ENCODE results near the gene TMEM134.

TMEM134 gene

GRCh38 chr11:67458266-67458665, 10.8 kb downstream of the TMEM134 start:
- no peak for DNase-seq (ENCODE audit: low read depth in 2 of 2)

DNA sequence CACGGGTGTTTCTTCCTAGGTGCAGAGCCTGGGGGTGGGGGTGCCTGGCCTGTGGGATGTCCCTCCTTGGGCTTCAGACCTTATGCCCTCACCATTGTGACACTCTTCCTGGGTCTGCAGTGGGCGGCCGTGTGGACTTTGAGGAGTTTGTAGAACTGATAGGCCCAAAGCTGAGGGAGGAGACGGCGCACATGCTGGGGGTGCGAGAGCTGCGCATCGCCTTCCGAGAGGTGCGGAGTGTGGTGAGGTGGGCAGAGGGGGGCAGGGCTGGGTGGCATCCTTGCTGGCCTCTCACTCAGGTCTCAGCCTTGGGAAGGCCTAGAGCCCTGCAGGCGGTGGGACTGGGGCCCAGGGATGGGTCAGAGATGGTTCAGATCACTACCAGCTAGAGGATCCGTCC, 11.6 kb downstream of the TMEM134 start:
- DNase-seq (ENCODE audit: low read depth in 2 of 2), result no peak

DNA sequence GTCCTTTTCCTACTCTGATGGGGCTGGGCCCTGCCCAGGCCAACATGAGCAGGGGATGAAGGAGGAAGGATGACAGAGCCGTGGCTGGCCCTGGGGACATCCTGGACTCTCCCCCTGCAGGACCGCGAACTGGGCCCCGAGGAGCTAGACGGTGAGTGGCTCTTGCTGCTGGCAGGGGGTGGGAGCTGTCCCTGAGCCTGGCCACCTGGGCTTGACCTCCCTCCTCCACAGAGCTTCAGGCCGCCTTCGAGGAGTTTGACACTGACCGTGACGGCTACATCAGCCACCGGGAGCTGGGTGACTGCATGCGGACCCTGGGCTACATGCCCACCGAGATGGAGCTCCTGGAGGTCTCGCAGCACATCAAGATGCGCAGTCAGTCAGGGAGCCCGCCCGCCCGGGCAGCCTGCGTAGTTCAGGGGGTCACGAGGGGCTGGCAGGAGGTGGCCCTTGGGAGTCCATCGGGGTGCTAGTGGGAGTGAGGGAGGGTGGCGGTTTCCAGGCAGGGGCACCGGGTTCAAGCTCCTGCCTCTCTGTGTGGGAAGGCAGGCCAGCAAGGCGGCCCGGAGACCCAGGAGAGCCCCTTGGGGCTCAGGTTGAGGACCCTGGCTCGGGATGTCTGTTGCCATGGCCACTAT, 12.9 kb downstream of the TMEM134 start:
- no peak for DNase-seq (ENCODE audit: low read depth in 2 of 2)

- no peak for DNase-seq (ENCODE audit: low read depth in 2 of 2)
Observed at GRCh38 chr11:67455054-67455453, 14.0 kb downstream of the TMEM134 start, which contains the start of gene CABP4. TSS of gene CABP4 (plus strand) at chr11:67455354. CDS start at chr11:67455424, 70 bp downstream.

GRCh38 chr11:67453816-67454732, 15.0 kb downstream of the TMEM134 start:
- no peak for DNase-seq (ENCODE audit: low read depth in 2 of 2)

DNA sequence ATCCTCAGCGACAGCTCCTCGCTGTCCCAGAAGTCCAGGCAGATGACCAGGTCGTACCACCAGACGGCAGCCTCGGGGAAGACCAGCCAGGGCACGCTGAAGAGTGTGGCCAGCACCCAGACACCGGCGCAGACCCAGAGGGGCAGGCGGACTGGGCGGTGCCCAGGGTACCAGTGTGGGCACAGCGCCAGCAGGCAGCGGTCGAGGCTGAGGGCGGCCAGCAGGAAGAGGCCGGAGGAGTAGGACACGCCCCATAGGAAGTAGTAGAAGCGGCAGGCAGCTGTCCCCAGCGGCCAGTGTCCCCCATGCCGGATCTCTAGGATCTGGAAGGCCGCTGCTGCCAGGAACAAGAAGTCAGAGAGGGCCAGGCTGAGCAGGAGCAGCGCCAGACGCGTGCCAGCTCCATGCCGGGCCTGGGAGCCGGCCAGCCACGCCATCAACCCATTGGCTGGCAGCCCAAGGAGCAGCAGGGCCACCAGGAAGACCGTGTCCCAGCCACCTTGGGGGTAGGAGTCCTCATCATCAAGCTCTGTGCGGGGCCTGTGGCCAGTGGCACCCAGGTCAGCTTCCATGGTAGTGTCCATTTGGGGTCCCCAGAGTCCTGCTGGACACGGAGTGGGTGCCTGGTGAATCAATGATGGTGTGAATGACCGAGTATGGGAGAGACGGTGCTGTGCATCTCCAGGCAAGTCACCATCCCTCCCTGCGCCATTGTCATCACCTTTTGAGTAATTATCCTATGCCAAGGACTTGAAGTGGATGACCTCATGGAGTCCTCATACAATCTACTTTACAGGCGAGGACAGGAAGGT, 16.7 kb downstream of the TMEM134 start, which contains the start of gene GPR152:
Gene GPR152 (minus strand): TSS at position 589 of the 812 bp plus-strand sequence. CDS start 5 bp downstream, at position 584.
- DNase-seq (ENCODE audit: low read depth in 2 of 2), result no peak

- DNase-seq (ENCODE audit: low read depth in 2 of 2), result no peak
Observed at GRCh38 chr11:67451658-67451976, 17.4 kb downstream of the TMEM134 start.

DNA sequence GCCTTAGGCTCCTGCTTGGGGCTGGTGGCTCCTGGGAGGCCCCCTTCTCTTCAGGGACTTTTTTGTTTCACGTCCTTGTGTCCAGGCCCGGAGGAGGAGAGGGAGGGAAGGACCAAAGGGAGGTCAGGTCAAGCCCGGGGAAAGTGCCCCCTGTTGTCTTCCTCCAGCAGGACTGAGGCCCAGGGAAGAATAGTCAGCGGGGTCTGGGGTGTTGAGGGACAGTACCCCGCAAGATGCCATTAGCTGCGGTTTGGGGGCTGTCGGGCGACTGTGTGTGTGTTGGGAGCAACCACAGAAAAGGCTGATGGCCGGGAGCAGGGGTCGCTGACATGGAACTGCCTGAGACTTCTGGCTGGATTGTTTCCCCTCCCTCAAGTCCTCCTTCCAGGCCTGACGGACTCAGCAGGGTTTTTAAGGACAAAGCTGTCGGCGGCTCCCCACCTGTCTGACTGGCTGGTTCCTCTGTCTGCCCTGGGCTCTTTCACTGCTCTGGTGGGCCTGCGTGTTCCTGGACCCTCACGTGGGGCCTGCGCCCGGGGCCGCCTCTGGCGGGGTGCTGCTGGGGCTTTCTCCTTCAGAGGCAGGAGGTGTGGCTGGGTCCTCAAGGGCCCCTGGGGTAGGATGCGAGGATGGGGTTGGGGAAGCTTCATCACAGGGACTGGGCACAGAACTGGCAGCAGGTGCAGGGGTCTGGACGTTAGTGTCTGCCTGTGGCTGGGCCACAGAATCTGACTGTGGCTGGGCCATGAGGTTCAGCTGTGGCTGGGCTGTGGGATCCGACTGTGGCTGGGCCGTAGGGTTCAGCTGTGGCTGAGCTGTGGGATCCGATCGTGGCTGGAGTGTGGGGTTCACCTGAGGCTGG, 18.0 kb downstream of the TMEM134 start:
- DNase-seq (ENCODE audit: low read depth in 2 of 2), result no peak

DNA sequence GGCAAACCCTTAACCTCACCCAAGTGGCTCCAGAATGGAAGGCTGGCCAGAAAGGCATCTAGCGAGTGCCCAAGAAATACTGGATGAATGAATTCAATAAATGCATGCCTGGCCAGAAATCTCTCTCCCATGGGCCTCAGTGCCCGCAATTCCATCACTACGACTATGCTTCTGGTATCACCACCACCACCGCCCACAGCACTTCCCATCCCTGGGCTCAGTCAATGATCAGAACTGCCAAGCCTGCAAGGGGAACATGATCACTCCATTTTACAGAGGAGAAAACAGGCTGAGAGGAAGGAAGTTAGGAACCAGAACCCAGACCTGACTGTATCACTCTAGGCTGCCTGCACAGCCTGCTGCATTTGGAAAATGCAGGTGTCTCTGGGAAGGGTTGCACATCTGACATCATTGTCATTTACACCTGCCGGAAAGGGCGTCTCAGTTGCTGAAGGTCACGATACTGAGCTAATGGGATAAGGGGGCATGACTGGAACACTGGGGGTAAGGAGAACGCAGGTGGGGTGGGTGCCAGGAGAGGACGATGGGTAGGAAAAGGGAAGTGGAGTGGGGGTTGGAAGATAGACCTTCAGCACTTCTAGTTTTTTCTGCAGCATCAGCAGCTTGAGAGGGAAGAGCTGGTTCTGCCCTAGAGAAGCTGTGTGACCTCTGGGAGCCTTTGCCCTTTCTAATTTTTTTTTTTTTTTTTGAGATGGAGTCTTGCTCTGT, 19.8 kb downstream of the TMEM134 start:
- DNase-seq (ENCODE audit: low read depth in 2 of 2), result no peak

- DNase-seq (ENCODE audit: low read depth in 2 of 2), result no peak
Observed at GRCh38 chr11:67448220-67448609, 20.8 kb downstream of the TMEM134 start.

GRCh38 chr11:67445515-67445914, 23.5 kb downstream of the TMEM134 start:
- no peak for DNase-seq (ENCODE audit: low read depth in 2 of 2)

- DNase-seq (ENCODE audit: low read depth in 2 of 2), result no peak
Observed at GRCh38 chr11:67442504-67443404, 26.3 kb downstream of the TMEM134 start.

DNA sequence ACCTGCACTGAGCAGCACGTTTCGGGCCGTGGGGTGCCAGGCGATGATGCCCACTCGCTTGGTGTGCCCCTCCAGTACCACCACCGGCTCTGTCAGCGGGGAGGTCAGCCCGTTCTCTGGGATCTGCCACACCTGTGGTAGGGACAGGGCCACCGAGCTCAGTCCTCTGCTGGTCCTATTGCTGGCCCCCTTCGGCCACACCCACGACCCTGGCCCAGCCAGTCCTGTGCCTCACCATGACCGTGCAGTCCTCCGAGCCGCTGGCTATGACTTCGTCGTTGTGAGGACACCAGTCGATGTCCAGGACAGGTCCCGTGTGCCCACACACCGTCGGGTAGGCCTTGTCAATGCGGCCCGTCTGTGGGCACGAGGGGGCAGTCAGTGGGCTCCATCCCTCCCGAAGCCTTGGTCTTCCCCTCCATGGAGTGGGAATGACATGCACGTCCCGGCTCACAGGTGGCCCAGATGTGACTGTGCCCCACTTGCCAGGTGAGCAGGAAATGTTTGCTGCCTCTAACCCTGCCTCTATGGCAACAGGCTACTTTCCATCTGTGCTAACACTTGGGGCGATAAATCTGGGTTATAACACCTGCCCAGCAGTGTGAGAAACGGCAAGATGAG, 27.2 kb downstream of the TMEM134 start:
- no peak for DNase-seq (ENCODE audit: low read depth in 2 of 2)

GRCh38 chr11:67441098-67441563, 27.9 kb downstream of the TMEM134 start:
- no peak for DNase-seq (ENCODE audit: low read depth in 2 of 2)

DNA sequence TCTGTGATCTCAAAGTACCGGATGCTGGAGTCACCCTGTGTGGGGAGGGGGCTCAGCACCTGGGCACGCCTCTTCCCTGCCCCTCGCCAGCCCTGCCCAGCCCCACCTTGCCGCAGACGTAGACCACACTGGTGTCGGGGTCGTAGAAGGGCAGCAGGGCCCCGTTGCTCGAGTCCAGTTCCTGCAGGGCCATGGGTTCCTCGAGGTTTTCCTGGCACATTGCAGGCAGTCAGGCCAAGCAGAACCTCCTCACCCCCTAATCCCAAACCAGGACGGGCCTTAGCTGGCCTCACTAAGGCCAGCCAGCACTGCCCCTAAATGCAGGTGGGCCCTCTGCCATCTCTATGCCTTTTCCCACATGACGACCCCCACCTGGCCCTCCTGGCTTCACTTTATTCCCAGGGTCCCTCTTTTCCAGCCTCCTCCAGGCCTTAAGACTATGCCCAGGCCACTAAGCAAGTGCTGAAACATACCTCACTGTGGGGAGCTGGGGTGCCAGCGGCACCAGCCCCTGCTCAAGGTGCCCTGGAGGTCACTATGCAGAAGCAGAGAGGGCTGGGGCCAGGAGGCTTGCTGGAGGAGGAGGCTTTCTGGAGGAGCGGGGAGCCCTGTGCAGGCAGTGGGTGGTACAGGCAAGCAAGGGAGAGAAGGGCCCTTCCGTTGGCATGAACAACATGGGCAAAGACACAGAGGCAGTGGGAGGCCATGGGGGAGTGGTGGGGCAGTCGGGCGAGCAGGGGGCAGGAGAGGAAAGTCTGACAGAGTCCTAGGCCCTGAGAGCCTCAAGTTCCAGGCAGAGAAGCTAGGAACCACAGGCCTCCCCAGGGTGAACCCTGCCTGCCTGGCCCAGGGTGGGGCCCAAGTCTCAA, 28.6 kb downstream of the TMEM134 start:
- no peak for DNase-seq (ENCODE audit: low read depth in 2 of 2)

GRCh38 chr11:67439321-67440228, 29.5 kb downstream of the TMEM134 start:
- no peak for DNase-seq (ENCODE audit: low read depth in 2 of 2)

Measured in activated CD4-positive, alpha-beta T cell treated with anti-CD3 and anti-CD28 coated beads for 24 hours (primary cell).